Brain microvascular endothelial cell (primary cell): ENCODE measurements around the gene REEP6.
"Not testable (repeated sequence)": the region's sequence is repeated elsewhere in the genome, so short reads cannot be mapped to it uniquely, and the experiment has no call there.

Experiments used
- DNase-seq: peaks from one replicate; pipeline ENCODE4 v3.0.0-alpha.2; 2020
- H3K27ac ChIP-seq: fragments of 250-450 bp; sonication (Bioruptor Pico); 2 replicates; pipeline ENCODE4 v1.5.1; 2020; ENCODE audit warnings: mild to moderate bottlenecking, moderate library complexity
- H3K27me3 ChIP-seq: fragments of 250-450 bp; sonication (Bioruptor Pico); replicated peaks from 2 replicates; pipeline ENCODE4 v1.5.1; 2020; ENCODE audit warnings: mild to moderate bottlenecking
- H3K36me3 ChIP-seq: fragments of 250-450 bp; sonication (Bioruptor Pico); replicated peaks from 2 replicates; pipeline ENCODE4 v1.5.1; 2020; ENCODE audit warnings: mild to moderate bottlenecking
- H3K4me3 ChIP-seq: 2 replicates; pipeline ENCODE4 v1.5.1; 2011; ENCODE audit warnings: low read depth, mild to moderate bottlenecking, control low read depth, low read length, moderate library complexity
- CTCF ChIP-seq: IDR thresholded peaks from 2 replicates; pipeline ENCODE4 v1.5.1; 2011; ENCODE audit warnings: low read depth, mild to moderate bottlenecking, moderate library complexity, low read length, control low read depth, inconsistent platforms; ENCODE audit errors: missing control alignments
- in situ Hi-C: cut with HindIII; loops from 2 replicates; pipeline ENCODE4 v1.10.0; 2017; ENCODE audit warnings: low sequenced_read_pairs, low pct_ligation_motif_present

REEP6 gene

GRCh38 chr19:1529430-1529816, 38.4 kb downstream of the REEP6 start:
- no peaks in the 10 kb centered on the region for H3K36me3 ChIP-seq
- no peak for TF ChIP-seq CTCF
- peaks cover 13% of the 10 kb centered on the region for H3K27me3 ChIP-seq
- no peak for DNase-seq
- no peak overlapping the region for H3K27ac ChIP-seq
- in situ Hi-C loops, result no loop called here
- H3K4me3 ChIP-seq, result no peak overlapping the region

GRCh38 chr19:1530856-1531255, 39.9 kb downstream of the REEP6 start:
- in situ Hi-C loops, H3K27ac ChIP-seq, H3K27me3 ChIP-seq, H3K4me3 ChIP-seq, DNase-seq, H3K36me3 ChIP-seq: not testable (repeated sequence)

- in situ Hi-C loops, result no loop called here
- TF ChIP-seq CTCF, result no peak
- H3K27me3 ChIP-seq, result no peaks in the 10 kb centered on the region
- no peak for DNase-seq
- H3K36me3 ChIP-seq, result no peaks in the 10 kb centered on the region
- H3K4me3 ChIP-seq, result no peak overlapping the region
- no peak overlapping the region for H3K27ac ChIP-seq
Observed at GRCh38 chr19:1531587-1531986, 40.6 kb downstream of the REEP6 start.

- DNase-seq, result no peak
- in situ Hi-C loops, result no loop called here
- H3K4me3 ChIP-seq, result no peak overlapping the region
- H3K27ac ChIP-seq, result no peak overlapping the region
- TF ChIP-seq CTCF, result no peak
- H3K36me3 ChIP-seq, result no peaks in the 10 kb centered on the region
- no peaks in the 10 kb centered on the region for H3K27me3 ChIP-seq
Observed at GRCh38 chr19:1532003-1532402, 41.0 kb downstream of the REEP6 start.

GRCh38 chr19:1533510-1534150, 42.6 kb downstream of the REEP6 start:
- Histone ChIP-seq H3K36me3 (no peaks in the 10 kb centered on the region), H3K4me3 (no peak overlapping the region), H3K27me3 (no peaks in the 10 kb centered on the region), H3K27ac (no peak overlapping the region)
- in situ Hi-C loops, result no loop called here
- DNase-seq, result no peak
- TF ChIP-seq CTCF, result no peak

- no peak for TF ChIP-seq CTCF
- in situ Hi-C loops, result no loop called here
- no peak overlapping the region for H3K27ac ChIP-seq
- H3K36me3 ChIP-seq, result no peaks in the 10 kb centered on the region
- H3K4me3 ChIP-seq, result no peak overlapping the region
- no peak for DNase-seq
- H3K27me3 ChIP-seq, result no peaks in the 10 kb centered on the region
Observed at GRCh38 chr19:1534972-1535371, 44.0 kb downstream of the REEP6 start.

- H3K4me3 ChIP-seq, in situ Hi-C loops, H3K36me3 ChIP-seq, H3K27me3 ChIP-seq, H3K27ac ChIP-seq, DNase-seq: not testable (repeated sequence)
Observed at GRCh38 chr19:1535699-1536098, 44.7 kb downstream of the REEP6 start.
